ENCODE results near the gene NARF. TPM values are rescaled to one million over a fixed set of nuclear protein-coding genes. Genes with fewer than 3 reads are reported as not detected.

Gene NARF
- total RNA-seq, 1 donor from 2014 or later = 62.6 TPM

DNA sequence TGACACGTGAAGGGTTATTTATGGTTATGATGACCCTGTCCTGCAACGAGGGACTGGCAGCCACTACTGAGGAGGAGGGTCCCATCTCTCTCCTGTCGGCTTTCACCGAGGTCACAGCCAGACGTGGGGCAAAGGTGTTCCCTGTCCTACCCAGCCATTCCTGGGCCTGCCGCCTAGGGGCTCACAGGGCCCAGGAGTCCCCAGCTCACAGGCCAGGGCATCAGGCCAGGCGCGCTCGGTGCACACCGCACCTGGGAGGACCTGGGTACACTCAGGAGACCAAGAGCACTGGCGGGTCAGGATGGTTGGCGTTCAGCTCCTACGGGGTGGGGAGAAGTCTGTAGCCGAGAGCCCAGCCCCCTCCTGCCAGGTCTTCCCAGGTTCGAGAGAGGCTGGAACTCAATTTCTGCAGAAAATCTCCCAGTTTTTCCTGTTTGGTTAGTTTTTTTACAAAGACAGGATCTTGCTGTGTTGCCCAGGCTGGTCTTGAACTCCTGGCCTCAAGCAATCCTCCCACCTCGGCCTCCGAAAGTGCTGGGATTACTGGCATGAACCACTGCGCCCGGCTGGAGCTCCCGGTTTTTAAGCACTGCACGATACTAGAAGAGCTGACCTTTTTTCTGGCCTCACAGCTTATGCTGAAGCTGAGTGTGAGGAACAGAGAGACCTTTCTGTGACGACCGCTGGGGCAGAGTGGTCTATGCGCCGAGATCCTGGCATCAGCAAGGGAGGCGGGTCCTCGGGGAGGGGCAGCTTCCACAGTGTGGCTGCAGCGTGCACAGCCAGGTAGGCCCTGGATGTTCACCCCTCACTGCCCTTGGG lies 15.7 kb upstream of the NARF start:
- no peak for DNase-seq (ENCODE audit: extremely low spot score in 2 of 2)
- TF ChIP-seq, protein P1, sequence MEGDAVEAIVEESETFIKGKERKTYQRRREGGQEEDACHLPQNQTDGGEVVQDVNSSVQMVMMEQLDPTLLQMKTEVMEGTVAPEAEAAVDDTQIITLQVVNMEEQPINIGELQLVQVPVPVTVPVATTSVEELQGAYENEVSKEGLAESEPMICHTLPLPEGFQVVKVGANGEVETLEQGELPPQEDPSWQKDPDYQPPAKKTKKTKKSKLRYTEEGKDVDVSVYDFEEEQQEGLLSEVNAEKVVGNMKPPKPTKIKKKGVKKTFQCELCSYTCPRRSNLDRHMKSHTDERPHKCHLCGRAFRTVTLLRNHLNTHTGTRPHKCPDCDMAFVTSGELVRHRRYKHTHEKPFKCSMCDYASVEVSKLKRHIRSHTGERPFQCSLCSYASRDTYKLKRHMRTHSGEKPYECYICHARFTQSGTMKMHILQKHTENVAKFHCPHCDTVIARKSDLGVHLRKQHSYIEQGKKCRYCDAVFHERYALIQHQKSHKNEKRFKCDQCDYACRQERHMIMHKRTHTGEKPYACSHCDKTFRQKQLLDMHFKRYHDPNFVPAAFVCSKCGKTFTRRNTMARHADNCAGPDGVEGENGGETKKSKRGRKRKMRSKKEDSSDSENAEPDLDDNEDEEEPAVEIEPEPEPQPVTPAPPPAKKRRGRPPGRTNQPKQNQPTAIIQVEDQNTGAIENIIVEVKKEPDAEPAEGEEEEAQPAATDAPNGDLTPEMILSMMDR (IDR thresholded peaks at IDR 0.05) = no peak
- TF ChIP-seq POLR2A (IDR thresholded peaks at IDR 0.05) (no peak), POLR2AphosphoS5 (IDR thresholded peaks at IDR 0.05; ENCODE audit: insufficient read depth in 1 of 2, low read depth in 1 of 2) (no peak)
- Histone ChIP-seq H3K36me3 (peaks cover 0 to under 1% of the 10 kb centered on the region in 2 donors), H3K4me1 (peaks cover 22% of the 10 kb centered on the region), H3K9me3 (no peaks in the 10 kb centered on the region), H3K27me3 (no peaks in the 10 kb centered on the region), H3K4me3 (no peak overlapping the region), H3K27ac (no peak overlapping the region)
- intact Hi-C loops (cut with DNase I) = no loop called here

DNA sequence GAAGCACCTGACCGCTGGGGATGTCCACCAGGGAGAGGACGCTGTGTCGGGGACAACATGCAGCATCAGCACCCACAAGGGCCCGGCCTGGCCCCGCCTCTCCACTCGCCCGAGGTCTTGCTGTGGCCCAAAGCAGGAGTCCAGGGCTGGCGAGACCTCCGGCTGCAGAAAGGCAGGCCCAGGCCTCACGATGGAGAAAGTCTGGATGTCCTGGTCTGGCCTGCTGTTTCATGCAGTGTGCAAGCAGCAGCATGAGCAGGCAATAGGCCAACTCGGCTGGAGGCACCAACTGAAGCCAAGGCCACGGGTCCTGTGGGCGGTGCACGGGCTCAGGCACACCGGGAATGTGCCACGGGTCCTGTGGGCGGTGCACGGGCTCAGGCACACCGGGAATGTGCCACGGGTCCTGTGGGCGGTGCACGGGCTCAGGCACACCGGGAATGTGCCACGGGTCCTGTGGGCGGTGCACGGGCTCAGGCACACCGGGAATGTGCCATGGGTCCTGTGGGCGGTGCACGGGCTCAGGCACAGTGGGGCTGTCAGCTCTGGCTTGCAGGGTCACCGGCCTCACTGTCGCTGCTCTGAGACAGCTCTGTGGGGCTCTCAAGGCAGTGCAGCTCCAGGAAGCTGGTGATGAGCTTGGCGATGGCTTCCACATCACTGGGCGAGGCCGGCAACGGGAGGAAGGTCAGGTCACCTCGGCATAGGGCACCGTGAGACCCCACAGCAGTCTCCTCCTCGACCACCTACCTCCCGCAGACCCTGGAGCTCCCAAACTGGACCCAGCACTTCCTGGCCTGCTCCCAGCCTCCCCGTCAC lies 14.9 kb upstream of the NARF start:
- no peak overlapping the region for H3K27ac ChIP-seq
- H3K27me3 ChIP-seq = no peaks in the 10 kb centered on the region
- H3K4me1 ChIP-seq = peaks cover 24% of the 10 kb centered on the region
- no peak for DNase-seq (ENCODE audit: extremely low spot score in 2 of 2)
- no peaks in the 10 kb centered on the region for H3K9me3 ChIP-seq
- TF ChIP-seq POLR2AphosphoS5 (IDR thresholded peaks at IDR 0.05; ENCODE audit: insufficient read depth in 1 of 2, low read depth in 1 of 2) (no peak), POLR2A (IDR thresholded peaks at IDR 0.05) (no peak)
- TF ChIP-seq, protein P1 (IDR thresholded peaks at IDR 0.05) = no peak
- H3K36me3 ChIP-seq = no peaks in the 10 kb centered on the region
- intact Hi-C loops (cut with DNase I) = no loop called here
- H3K4me3 ChIP-seq = no peak overlapping the region

DNA sequence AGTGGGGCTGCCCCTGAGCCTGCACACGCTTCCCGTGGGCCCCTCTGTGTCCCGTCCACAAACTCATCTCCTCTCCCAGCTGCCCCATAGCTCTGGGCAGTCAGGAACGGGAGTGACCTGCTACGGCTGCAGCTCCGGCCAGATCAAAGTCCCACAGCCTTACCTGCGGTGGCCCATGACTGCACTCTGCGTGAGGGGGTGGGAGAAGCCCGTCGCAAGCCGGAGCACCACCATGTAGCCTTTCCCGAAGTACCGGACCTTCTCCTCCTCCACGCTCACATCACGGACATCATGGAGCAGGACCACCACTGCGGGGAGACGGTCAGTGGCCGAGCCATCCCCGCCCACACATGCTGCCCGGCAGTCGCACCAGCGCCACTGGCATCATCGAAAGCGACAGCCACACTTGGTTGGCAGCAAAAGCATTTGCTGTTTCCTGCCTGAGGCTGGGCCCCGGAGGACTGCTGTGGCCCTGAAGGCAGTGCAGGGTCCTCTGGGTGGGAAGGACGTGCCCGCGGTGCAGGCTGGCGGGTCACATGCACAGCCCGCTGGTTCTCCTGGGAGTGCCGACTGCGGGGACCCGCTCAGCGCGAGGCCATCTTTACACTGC lies 14.2 kb upstream of the NARF start:
- Histone ChIP-seq H3K27ac (no peak overlapping the region), H3K27me3 (no peaks in the 10 kb centered on the region), H3K4me3 (no peak overlapping the region), H3K36me3 (no peaks in the 10 kb centered on the region), H3K9me3 (no peaks in the 10 kb centered on the region), H3K4me1 (peaks cover 31% of the 10 kb centered on the region)
- no peak for DNase-seq (ENCODE audit: extremely low spot score in 2 of 2)
- intact Hi-C loops (cut with DNase I) = no loop called here
- TF ChIP-seq, protein P1 (IDR thresholded peaks at IDR 0.05) = no peak
- TF ChIP-seq POLR2A (IDR thresholded peaks at IDR 0.05) (no peak), POLR2AphosphoS5 (IDR thresholded peaks at IDR 0.05; ENCODE audit: insufficient read depth in 1 of 2, low read depth in 1 of 2) (no peak)

DNA sequence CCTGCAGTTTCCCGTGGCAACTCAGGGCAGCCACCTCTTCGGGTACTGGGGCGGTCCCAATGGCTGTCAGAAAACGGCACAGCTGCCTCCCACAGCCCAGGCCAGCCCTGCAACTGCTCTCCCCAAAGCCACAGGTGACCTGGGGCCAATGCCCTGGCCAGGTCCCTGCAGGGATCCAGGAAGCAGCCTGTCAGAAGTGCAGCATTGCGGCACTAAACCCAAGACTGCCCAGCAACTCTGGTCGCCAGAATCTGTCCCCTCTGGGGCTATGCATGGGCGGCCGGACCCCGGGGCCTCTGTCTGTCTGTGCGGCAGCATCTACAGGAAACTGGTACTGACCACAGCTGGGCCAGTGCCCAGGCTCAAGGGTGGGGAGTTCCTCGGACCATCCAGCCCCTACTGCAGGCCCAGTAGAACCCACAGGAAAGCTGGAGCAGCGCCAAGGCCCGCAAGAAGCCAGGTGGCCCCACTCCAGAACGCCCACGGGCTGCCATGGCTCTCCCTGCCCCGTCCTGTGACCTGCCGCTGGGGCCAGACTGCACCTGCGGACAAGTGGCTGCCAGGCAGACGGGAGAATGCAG lies 13.5 kb upstream of the NARF start:
- no peak for DNase-seq (ENCODE audit: extremely low spot score in 2 of 2)
- no peak for TF ChIP-seq POLR2A (IDR thresholded peaks at IDR 0.05)
- TF ChIP-seq POLR2AphosphoS5 (IDR thresholded peaks at IDR 0.05; ENCODE audit: insufficient read depth in 1 of 2, low read depth in 1 of 2) = no peak
- TF ChIP-seq, protein P1 (IDR thresholded peaks at IDR 0.05) = no peak
- Histone ChIP-seq H3K4me3 (no peak overlapping the region), H3K9me3 (no peaks in the 10 kb centered on the region), H3K27ac (peak overlapping the region; percentile 12), H3K4me1 (peaks cover 37% of the 10 kb centered on the region), H3K36me3 (no peaks in the 10 kb centered on the region), H3K27me3 (no peaks in the 10 kb centered on the region)
- intact Hi-C loops (cut with DNase I) = no loop called here
